NCI-H2171 treated with DMSO at 0.1 percent for 48 hours (cell line): ENCODE data around the gene CKS2.
"Not testable (repeated sequence)": the region's sequence is repeated elsewhere in the genome, so short reads cannot be mapped to it uniquely, and the experiment has no call there.

Experiments used
- DNase-seq: peaks from one replicate; lab custom pipeline; 2025; lab: John Stamatoyannopoulos, UW

The CKS2 gene

GRCh38 chr9:89311346-89312221, 589 bp downstream of the CKS2 start:
- no peak for DNase-seq

GRCh38 chr9:89312222-89312571, 1.2 kb downstream of the CKS2 start:
- DNase-seq = peak; percentile 19

- peak; percentile 20 for DNase-seq
Measured at GRCh38 chr9:89313842-89314241, 2.8 kb downstream of the CKS2 start.

GRCh38 chr9:89314955-89315354, 4.0 kb downstream of the CKS2 start:
- DNase-seq = no peak

- DNase-seq = no peak
Measured at GRCh38 chr9:89315482-89315881, 4.5 kb downstream of the CKS2 start.

GRCh38 chr9:89317282-89317681, 6.3 kb downstream of the CKS2 start:
- no peak for DNase-seq

GRCh38 chr9:89318123-89319014, 7.4 kb downstream of the CKS2 start, which contains the start of gene SECISBP2:
Gene SECISBP2 (plus strand): TSS chr9:89318500. CDS start chr9:89318577, 77 bp downstream.
- peak; percentile 98 for DNase-seq

- no peak for DNase-seq
Measured at GRCh38 chr9:89319015-89319905, 8.3 kb downstream of the CKS2 start.

GRCh38 chr9:89323390-89323789, 12.4 kb downstream of the CKS2 start:
- no peak for DNase-seq

GRCh38 chr9:89325733-89326132, 14.7 kb downstream of the CKS2 start:
- DNase-seq = no peak

- DNase-seq = no peak
Measured at GRCh38 chr9:89328064-89328463, 17.1 kb downstream of the CKS2 start.

GRCh38 chr9:89329917-89330316, 18.9 kb downstream of the CKS2 start:
- no peak for DNase-seq

GRCh38 chr9:89330513-89330912, 19.5 kb downstream of the CKS2 start:
- DNase-seq = no peak

GRCh38 chr9:89339807-89340206, 28.8 kb downstream of the CKS2 start:
- no peak for DNase-seq

- no peak for DNase-seq
Measured at GRCh38 chr9:89340332-89340731, 29.3 kb downstream of the CKS2 start.

GRCh38 chr9:89342213-89342612, 31.2 kb downstream of the CKS2 start:
- DNase-seq = no peak

GRCh38 chr9:89342948-89343347, 32.0 kb downstream of the CKS2 start:
- DNase-seq = no peak

- not testable (repeated sequence) for DNase-seq
Measured at GRCh38 chr9:89343812-89344211, 32.8 kb downstream of the CKS2 start.

GRCh38 chr9:89345476-89345875, 34.5 kb downstream of the CKS2 start:
- DNase-seq = no peak

GRCh38 chr9:89346696-89347095, 35.7 kb downstream of the CKS2 start:
- no peak for DNase-seq

- no peak for DNase-seq
Measured at GRCh38 chr9:89347651-89348050, 36.7 kb downstream of the CKS2 start.

- DNase-seq = no peak
Measured at GRCh38 chr9:89349607-89350006, 38.6 kb downstream of the CKS2 start.
